ENCODE results near the gene TNFAIP6. TPM values are rescaled to one million over a fixed set of nuclear protein-coding genes. Genes with fewer than 3 reads are reported as not detected.

Gene TNFAIP6
- total and polyA plus RNA-seq, 2 of the 8 experiments (the other 6 are each of a cell fraction or from before 2014, with no cell fraction given): 1.1 to 2.0 TPM

- no peak for TF ChIP-seq BACH1 (IDR thresholded peaks at IDR 0.05; ENCODE audit: low read length)
- no peak for TF ChIP-seq SP1 (IDR thresholded peaks at IDR 0.05; ENCODE audit: low read depth, low read length)
- no peak for TF ChIP-seq SP4 (IDR thresholded peaks at IDR 0.05; ENCODE audit: low read length)
- TF ChIP-seq EZH2 (IDR thresholded peaks at IDR 0.05; ENCODE audit: low read depth, low read length, severe bottlenecking): no peak
- no peak for TF ChIP-seq HDAC6 (IDR thresholded peaks at IDR 0.05; ENCODE audit: low read depth, low read length)
- TF ChIP-seq EP300 (IDR thresholded peaks at IDR 0.05; ENCODE audit: borderline replicate concordance in 1 of 2, low read depth in 2 of 2, low read length in 2 of 2): no peak
These were observed 21.8 kb downstream of the TNFAIP6 start (continued) for GRCh38 chr2:151379169-151379568.

Data from H1 (cell line).